GM18907 (cell line): ENCODE results near the gene FAAH2.
"Not testable (repeated sequence)": the region's sequence is repeated elsewhere in the genome, so short reads cannot be mapped to it uniquely, and the experiment has no call there.

Experiments used
- ATAC-seq: cut with Tn5 transposase; IDR thresholded peaks from one replicate; pipeline ENCODE4 v1.9.1; 2021; ENCODE audit warnings: mild to moderate bottlenecking, moderate library complexity; ENCODE audit not compliant: unreplicated experiment

FAAH2 gene, protein sequence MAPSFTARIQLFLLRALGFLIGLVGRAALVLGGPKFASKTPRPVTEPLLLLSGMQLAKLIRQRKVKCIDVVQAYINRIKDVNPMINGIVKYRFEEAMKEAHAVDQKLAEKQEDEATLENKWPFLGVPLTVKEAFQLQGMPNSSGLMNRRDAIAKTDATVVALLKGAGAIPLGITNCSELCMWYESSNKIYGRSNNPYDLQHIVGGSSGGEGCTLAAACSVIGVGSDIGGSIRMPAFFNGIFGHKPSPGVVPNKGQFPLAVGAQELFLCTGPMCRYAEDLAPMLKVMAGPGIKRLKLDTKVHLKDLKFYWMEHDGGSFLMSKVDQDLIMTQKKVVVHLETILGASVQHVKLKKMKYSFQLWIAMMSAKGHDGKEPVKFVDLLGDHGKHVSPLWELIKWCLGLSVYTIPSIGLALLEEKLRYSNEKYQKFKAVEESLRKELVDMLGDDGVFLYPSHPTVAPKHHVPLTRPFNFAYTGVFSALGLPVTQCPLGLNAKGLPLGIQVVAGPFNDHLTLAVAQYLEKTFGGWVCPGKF

DNA sequence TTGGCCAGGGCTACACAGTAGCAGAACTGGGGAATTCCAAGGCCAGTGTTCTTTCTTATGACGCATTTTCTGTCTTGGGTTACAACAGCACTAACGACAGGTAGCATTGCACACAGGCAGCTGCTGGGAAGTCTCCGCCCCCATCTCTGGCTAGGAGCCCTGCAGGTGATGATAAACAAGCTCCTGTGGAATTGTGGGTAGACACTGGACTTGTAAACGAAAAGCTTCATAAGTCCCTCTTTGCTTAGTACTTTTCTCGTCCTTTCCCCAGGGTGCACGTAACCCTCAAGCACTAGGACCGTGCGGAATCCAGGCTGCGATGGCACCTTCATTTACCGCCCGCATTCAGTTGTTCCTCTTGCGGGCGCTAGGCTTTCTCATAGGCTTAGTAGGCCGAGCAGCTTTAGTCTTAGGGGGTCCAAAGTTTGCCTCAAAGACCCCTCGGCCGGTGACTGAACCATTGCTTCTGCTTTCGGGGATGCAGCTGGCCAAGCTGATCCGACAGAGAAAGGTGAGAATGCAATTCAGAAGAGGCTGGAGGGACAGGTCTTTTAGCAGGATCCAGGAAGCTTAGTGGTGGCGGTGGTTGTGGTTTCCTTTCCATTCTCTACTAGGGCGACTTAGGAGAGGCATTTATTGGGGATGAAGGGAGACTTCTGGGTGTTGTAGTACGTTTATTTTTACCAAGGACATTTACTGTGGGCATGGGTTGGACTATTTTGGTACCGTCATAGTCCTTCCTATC, at the start of gene FAAH2:
FAAH2 (plus strand) TSS at position 200 of the 745 bp plus-strand sequence; CDS start at position 320, 120 bp downstream.
- peak; percentile 95 for ATAC-seq

DNA sequence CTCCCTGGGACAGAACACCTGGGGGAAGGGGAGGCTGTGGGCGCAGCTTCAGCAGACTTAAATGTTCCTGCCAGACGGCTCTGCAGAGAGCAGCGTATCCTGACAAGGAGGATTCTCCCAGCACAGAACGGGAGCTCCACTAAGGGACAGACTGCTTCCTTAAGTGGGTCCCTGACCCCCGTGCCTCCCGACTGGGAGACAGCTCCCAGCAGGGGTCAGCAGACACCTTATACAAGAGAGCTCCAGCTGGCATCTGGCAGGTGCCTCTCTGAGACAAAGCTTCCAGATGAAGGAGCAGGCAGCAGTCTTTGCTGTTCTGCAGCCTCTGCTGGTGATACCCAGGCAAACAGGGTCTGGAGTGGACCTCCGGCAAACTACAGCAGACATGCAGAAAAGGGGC, 44.5 kb upstream of the FAAH2 start:
- no peak for ATAC-seq

DNA sequence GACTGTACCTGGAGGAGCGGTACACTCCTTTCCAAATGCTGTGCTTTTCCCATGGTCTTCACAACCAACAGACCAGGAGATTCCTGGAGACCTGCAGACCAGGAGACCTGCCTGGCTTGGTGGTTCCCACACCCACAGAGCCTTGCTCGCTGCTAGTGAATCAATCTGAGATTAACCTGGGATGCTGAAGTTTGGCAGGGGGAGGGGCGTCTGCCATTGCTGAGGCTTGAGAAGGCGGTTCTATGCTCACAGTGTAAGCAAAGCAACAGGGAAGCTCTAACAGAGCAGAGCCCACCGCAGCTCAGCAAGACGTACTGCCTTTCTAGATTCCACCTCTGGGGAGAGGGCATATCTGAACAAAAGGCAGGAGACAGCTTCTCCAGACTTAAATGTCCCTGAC, 34.5 kb upstream of the FAAH2 start:
- no peak for ATAC-seq

DNA sequence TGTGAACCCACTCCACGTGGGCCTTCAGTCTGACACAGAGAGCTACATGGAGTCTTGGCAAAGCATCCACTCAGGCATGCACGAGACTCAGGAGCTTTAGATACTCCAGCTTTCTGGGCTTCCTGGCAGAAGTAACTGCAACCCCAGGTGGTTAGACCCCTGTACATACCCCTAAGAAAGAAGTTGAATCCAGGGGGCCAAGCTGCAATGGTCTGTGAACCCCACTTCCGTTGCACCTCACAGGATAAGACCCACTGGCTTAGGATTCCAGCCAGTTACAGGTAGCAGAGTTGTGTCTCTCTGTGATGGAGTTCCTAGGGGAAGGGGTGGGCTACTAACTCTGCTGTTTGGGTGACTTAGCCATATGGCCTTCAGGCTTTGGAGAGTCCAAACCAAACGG, 21.4 kb upstream of the FAAH2 start:
- no peak for ATAC-seq

DNA sequence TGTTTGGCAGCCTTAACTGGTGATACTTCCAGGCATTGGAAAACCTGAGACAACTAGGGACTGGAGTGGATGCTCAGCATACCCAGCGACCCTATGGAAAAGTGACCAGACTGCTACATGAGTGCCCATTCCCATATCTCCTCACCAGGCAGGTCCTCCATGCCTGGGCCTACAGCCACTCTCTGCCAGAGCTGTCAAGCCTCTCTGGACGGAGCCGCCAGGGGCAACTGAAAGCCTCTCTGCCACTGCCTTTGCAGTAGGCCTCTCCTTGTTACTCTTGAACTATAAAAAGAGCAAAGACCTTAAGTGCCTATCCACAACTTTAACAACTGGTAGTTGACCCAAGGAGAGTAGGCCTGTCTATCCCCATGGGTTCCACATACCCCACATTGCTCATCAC, 20.2 kb upstream of the FAAH2 start:
- ATAC-seq, result no peak

DNA sequence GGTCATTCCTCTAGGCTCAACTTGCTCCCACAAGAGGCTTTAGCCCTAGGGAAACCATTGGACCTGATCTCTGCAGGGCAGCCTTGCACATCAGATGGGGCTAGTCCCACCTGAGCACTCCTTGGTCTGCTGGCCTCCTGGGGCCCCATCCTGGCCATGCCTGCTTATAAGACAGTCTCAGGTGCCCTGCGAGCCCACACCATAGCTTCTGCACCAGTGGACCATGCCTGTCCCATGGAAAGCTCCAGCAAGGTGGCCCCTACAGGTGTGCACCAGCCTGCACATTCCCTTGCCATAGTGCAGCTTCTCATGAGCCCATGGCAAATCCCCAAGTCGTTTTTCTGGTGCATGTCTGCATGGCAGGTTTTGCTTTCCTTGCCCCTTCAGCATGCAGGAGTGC, 19.6 kb upstream of the FAAH2 start:
- no peak for ATAC-seq

DNA sequence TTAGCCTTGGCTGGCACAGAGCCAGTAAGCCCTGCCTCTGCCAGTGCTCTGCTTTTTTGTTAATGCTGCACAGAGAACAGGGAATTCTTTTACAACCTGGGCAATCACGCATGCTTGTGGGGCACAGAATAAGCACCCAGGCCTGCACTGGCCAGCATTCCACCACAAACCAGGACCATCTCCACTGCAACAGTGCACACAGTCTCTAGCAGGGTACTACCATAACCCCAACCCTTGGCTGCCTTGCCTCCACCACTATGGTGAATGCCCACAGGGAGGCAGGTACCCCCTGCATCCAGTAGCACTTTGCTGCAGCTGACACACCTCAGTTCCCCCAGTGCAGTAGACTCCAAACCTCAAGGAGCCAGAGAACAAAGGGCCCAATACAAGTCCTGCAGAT, 19.2 kb upstream of the FAAH2 start:
- no peak for ATAC-seq

DNA sequence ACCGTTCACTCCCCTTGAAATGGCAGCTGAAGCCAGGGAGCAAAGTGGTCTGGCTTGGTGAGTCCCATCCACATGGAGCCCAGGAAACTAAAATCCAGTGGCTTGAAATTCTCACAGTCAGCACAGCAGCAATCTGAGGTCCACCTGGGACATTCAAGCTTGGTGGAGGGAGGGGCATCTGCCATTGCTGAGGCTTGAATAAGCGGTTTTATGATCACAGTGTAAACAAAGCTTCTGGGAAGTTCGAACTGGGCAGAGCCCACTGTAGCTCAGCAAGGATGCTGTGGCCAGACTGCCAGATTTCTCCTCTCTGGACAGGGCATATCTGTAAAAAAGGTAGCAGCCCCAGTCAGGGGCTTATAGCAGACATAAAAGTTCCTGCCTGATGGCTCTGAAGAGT, 15.5 kb upstream of the FAAH2 start:
- ATAC-seq, result no peak

DNA sequence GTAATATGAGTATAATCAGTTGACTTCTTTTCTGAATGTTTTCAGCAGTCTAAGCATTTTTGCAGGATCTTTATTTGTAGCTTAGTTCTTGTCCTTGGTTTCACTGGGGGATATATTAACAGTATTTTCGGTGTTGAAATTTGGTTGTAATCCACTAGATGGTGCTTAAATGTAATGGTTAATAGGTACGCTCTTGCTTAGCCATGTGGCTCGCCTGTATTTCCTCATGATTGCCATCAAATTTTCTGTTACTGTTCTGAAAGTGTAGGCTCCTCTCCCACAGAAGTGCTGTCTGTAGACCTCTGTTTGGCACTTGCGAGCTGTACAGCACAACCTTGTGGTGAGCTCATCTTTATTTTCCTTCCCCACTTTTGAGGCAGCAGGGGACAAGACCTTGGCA, 3.9 kb upstream of the FAAH2 start:
- ATAC-seq, result no peak

DNA sequence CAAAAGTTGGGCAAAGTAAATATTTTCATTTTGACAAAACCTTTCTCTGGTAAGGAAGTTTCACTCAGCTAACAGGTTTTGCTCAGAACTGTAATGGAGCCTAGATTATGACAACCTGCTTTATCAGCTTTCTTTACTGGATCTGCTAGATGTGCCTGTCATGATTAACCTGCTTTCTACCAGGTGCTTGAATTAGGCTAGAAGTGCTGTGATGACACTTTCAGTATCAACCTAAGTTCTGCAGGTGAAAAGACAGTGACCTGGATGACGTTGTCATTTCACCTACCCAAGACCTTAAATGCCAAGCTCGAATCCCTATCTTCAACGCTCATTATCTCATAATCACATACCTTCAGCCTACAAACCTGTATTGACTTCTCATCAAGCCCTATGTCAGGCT, 1.5 kb upstream of the FAAH2 start:
- ATAC-seq, result no peak

DNA sequence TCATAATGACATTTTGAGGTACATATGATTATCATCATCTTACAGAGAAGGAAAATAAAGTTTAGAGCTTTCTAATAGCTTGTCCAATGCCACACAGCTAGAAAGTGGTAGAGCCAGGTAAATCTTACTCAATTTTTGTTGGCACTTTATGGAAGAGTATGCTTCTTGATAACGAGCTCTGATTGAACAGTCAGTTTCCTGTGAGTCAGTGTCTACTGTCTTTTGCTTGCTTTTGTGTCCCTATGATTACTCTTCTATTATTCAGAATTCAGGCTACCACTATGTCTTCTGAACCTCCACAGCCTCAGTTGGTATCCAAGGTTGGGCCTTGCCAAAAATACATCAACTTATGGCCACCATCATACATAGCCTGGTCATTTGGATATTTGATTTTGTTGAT, 2.6 kb downstream of the FAAH2 start:
- ATAC-seq, result no peak

DNA sequence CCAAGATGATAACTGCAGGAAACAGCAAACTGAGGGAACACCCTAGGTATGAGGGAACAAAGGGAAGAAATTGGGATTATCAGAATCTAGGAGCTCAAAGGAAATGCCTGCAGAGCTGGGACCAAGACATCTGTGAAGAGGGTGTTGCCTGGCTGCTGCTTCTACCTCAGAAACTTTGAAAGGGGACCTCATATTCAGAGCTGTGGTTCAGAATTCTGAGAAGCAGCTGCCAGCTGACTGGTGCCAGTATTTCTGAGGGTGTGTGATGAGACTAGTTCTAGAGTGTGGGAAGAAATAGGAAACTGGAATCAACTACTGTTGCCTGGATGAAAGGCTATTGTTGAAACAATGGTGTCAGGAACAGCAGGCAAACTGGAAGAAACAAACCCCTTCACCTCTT, 8.5 kb downstream of the FAAH2 start:
- no peak for ATAC-seq

DNA sequence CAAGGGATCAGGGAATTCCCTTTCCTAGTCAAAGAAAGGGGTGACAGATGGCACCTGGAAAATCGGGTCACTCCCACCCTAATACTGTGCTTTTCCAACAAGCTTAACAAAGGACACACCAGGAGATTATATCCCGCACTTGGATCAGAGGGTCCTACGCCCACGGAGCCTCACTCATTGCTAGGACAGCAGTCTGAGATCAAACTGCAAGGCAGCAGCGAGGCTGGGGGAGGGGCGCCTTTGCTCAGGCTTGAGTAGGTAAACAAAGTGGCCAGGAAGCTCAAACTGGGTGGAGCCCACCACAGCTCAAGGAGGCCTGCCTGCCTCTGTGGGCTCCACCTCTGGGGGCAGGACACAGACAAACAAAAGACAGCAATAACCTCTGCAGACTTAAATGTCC, 9.2 kb downstream of the FAAH2 start:
- ATAC-seq, result not testable (repeated sequence)

DNA sequence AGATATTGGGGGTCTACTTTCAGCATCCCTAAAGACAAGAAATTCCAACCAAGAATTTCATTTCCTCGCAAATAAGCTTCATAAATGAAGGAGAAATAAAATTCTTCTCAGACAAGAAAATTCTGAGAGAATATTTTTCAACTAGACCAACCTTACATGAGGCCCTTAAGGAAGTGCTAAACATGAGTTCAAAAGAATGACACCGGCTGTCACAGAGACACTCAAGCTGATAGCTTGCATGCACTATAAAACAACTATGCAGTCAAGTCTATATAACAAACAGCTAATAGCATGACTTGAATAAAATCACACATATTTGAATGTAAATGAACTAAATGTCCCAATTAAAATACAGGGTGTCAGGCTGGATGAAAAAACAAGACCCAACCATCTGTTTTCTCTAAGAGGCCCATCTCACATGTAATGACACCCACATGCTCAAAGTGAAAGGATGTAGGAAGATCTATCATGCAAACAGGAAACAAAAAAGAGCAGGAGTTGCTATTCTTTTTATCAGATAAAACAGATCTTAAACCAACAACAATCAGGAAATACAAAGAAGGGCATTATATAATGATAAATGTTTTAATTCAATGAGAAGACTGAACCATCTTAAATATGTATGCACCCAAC, 27.2 kb downstream of the FAAH2 start:
- no peak for ATAC-seq

DNA sequence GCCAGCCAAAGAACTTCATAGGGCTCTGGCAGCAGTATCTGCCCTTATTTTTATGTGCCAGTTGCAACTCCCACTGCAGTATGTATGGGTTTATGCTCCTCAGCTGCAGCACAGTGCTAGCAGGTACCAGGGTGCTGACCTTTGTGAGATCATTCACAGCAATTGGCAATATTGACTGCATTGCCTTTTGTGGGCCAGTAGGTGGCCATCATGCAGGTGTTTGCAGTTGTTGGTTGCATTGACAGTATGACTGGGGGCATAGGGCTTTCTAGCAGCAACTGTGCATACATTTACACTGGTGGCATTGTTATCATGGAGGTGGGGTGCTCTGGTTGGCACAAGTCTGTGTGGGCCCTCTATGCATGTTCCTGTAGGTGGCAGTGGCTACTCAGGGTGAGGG, 42.5 kb downstream of the FAAH2 start:
- no peak for ATAC-seq

DNA sequence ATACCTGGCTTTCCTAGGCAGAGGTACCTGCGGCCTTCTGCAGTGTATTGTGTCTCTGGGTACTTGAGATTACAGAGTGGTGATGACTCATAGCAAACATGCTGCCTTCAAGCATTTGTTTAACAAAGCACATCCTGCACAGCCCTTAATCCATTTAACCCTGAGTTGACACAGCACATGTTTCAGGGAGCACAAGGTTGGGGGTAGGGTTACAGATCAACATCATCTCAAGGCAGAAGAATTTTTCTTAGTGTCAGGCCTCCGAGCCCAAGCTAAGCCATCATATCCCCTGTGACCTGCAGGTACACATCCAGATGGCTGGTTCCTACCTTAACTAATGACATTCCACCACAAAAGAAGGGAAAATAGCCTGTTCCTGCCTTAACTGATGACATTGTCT, 49.3 kb downstream of the FAAH2 start:
- ATAC-seq, result not testable (repeated sequence)

DNA sequence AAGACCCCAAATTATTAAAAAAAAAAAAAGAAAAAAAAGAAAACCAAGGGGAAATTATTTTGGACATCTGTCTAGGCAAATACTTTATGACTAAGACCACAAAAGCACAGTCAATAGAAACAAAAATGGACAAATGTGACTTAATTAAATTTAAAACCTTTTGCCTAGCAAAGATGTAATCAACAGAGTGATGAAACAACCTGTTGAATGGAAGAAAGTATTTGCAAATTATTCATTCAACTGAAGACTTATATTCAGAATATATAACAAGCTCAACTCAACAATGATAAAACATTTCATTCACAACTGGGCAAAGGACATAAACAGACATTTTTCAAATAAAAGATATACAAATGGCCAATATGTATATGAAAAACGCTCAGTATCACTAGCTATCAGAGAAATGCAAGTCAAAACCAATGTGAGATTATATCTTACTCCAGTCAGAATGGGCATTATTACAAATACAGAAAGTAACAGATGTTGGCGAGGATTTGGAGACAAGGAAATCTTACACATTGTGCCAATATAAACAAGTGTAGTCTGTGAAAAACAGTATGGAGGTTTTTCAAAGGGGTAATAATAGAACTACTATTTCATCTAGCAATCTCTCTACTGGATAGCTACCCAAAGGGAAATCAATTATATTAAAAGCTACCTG, 67.1 kb downstream of the FAAH2 start:
- no peak for ATAC-seq

DNA sequence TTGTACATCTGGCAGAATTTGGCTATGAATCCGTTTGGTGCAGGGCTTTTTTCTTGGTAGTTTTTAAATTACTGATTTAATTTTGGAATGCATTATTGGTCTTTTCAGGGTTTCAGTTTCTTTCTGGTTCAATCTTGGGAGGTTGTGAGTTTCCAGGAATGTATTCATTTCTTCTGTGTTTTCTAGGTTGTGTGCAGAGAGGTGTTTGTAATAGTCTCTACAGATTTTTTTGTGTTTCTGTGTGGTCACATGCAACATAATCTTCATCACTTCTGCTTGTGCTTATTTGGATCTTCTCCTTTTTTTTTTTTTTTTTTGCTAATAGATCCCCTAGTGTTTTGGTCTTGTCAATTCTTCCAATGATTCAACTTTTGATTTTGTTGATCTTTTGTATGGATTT, 77.6 kb downstream of the FAAH2 start:
- ATAC-seq, result no peak

DNA sequence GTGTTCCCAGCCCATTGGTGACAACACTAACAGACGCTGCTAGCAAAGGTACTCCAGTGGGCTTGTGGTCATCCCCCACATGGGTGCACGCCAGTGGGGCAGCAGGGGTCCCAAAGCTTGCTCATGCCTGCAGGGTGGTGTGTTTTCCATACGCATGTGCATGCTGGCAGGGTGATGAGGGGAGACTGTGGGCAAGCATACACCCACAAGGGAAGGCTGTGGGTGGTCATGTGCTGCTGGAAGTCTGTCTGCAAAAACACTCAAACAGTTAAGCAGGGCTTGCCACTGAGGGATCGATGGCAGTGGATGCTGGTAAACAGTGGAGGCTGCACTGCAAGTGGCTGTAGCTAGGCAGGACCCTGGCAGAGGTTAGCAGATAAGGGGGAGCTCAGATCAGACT, 79.9 kb downstream of the FAAH2 start:
- no peak for ATAC-seq

DNA sequence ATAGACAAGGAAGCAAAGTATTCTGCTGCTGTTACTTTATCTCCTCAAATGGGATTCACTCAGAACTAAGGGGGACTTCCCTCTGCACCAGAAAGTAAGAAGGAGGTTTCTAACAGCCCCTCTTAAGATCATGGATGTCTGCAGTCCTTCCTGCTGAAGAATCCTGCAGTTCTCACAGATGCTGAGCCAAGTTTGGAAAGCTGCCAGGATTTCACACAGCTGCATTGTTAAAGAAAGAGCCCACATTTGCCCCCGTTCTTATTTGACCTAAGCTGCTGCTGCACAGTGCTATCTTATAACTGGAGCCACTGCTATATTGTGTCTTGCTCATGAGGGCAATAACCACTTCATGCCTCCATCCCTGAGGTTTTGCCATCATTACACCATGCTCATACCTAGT, 81.1 kb downstream of the FAAH2 start:
- ATAC-seq, result no peak

DNA sequence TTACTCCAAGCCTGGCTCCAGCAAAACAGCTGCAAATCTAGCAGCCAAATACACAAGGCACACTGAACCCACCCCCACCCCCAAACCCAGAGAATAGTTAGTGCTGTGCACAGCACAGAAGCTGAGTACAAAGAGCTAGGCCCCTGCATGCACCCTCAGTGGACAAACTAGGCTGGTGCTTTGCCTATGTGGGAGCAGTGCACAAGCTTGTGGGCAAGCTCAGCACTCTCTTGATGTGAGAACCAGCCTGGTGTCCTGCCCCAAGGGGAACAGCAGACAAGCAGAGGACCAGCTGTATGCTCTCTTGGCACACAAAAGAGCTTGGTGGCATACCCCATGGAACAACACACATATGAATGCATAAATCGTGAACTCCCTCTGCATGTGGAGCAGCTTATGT, 81.7 kb downstream of the FAAH2 start:
- ATAC-seq, result no peak
